SK-N-MC (cell line): ENCODE data around the gene CLECL1.

ENCODE experiments used
- DNase-seq: peaks from one replicate; pipeline ENCODE4 v3.0.0-alpha.2; 2011; ENCODE audit warnings: low read depth, low spot score
- H3K27ac ChIP-seq: fragments of 200-600 bp; sonication (generic); 2 replicates; pipeline ENCODE4 v1.5.1; 2016; ENCODE audit warnings: mixed run types
- H3K36me3 ChIP-seq: fragments of 200-600 bp; sonication (generic); 2 replicates; pipeline ENCODE4 v1.6.1; 2017; ENCODE audit warnings: antibody characterized with exemption, low read length, mixed read lengths; ENCODE audit not compliant: insufficient read depth
- H3K4me3 ChIP-seq: fragments of 200-600 bp; sonication (generic); 2 replicates; pipeline ENCODE4 v1.5.1; 2016
- H3K9ac ChIP-seq: fragments of 200-600 bp; sonication (generic); 2 replicates; pipeline ENCODE4 v1.8.0; 2017; ENCODE audit warnings: mixed run types, mixed read lengths; ENCODE audit not compliant: insufficient read length
- H3K9me3 ChIP-seq: fragments of 200-600 bp; sonication (generic); 2 replicates; pipeline ENCODE4 v1.6.1; 2017; ENCODE audit warnings: low read depth, mild to moderate bottlenecking, antibody characterized with exemption, low read length, moderate library complexity, mixed read lengths
- EZH2 ChIP-seq: fragments of 200-600 bp; sonication (generic); IDR thresholded peaks from one replicate; pipeline ENCODE4 v1.6.1; 2017; ENCODE audit warnings: antibody characterized with exemption
- FOXP2 ChIP-seq: optimal IDR thresholded peaks from 2 replicates; pipeline ENCODE3; 2011; ENCODE audit warnings: mild to moderate bottlenecking, moderate library complexity; ENCODE audit not compliant: insufficient read depth; ENCODE audit errors: extremely low read length, control extremely low read depth
- POLR2AphosphoS5 ChIP-seq: IDR thresholded peaks from 2 replicates; pipeline ENCODE4 v1.6.1; 2012; ENCODE audit warnings: mild to moderate bottlenecking, low read depth, low read length, borderline replicate concordance

Gene CLECL1

GRCh38 chr12:9760699-9761418 is 28.0 kb upstream of the CLECL1 start, which contains the start of gene CD69:
TSS of gene CD69 (minus strand) at chr12:9760901. CDS start at chr12:9760820, 81 bp downstream.
- no peak for TF ChIP-seq FOXP2
- TF ChIP-seq EZH2, result no peak
- TF ChIP-seq POLR2AphosphoS5, result no peak
- no peak within 1 kb of the TSS for H3K4me3 ChIP-seq
- H3K9me3 ChIP-seq, result no peaks in the 10 kb centered on the region
- no peak for DNase-seq
- no peak within 1 kb of the TSS for H3K9ac ChIP-seq
- no peaks in the 10 kb centered on the region for H3K36me3 ChIP-seq
- no peak within 1 kb of the TSS for H3K27ac ChIP-seq

GRCh38 chr12:9760120-9760519 is 27.2 kb upstream of the CLECL1 start:
- TF ChIP-seq EZH2 (no peak), POLR2AphosphoS5 (no peak), FOXP2 (no peak)
- no peaks in the 10 kb centered on the region for H3K9me3 ChIP-seq
- no peak for DNase-seq
- H3K4me3 ChIP-seq, result no peak overlapping the region
- no peaks in the 10 kb centered on the region for H3K36me3 ChIP-seq
- H3K27ac ChIP-seq, result no peak overlapping the region
- no peak overlapping the region for H3K9ac ChIP-seq

- DNase-seq, result no peak
- Histone ChIP-seq H3K4me3 (no peak overlapping the region), H3K27ac (no peak overlapping the region), H3K9ac (no peak overlapping the region), H3K9me3 (no peaks in the 10 kb centered on the region), H3K36me3 (no peaks in the 10 kb centered on the region)
- no peak for TF ChIP-seq POLR2AphosphoS5
- TF ChIP-seq EZH2, result no peak
- TF ChIP-seq FOXP2, result no peak
Measured at GRCh38 chr12:9759694-9760093, 26.8 kb upstream of the CLECL1 start.

GRCh38 chr12:9758119-9758518 is 25.2 kb upstream of the CLECL1 start:
- no peaks in the 10 kb centered on the region for H3K9me3 ChIP-seq
- H3K27ac ChIP-seq, result no peak overlapping the region
- no peak overlapping the region for H3K9ac ChIP-seq
- H3K4me3 ChIP-seq, result no peak overlapping the region
- no peak for DNase-seq
- TF ChIP-seq EZH2, result no peak
- TF ChIP-seq POLR2AphosphoS5, result no peak
- no peak for TF ChIP-seq FOXP2
- H3K36me3 ChIP-seq, result no peaks in the 10 kb centered on the region

GRCh38 chr12:9757433-9758025 is 24.6 kb upstream of the CLECL1 start:
- TF ChIP-seq EZH2 (no peak), POLR2AphosphoS5 (no peak), FOXP2 (no peak)
- H3K27ac ChIP-seq, result no peak overlapping the region
- no peaks in the 10 kb centered on the region for H3K9me3 ChIP-seq
- H3K9ac ChIP-seq, result no peak overlapping the region
- H3K4me3 ChIP-seq, result no peak overlapping the region
- no peaks in the 10 kb centered on the region for H3K36me3 ChIP-seq
- DNase-seq, result no peak

GRCh38 chr12:9756706-9757105 is 23.8 kb upstream of the CLECL1 start:
- H3K27ac ChIP-seq, result no peak overlapping the region
- no peak overlapping the region for H3K9ac ChIP-seq
- no peaks in the 10 kb centered on the region for H3K9me3 ChIP-seq
- H3K4me3 ChIP-seq, result no peak overlapping the region
- TF ChIP-seq FOXP2, result no peak
- TF ChIP-seq POLR2AphosphoS5, result no peak
- TF ChIP-seq EZH2, result no peak
- DNase-seq, result no peak
- no peaks in the 10 kb centered on the region for H3K36me3 ChIP-seq

- TF ChIP-seq FOXP2 (no peak), EZH2 (no peak), POLR2AphosphoS5 (no peak)
- Histone ChIP-seq H3K9ac (no peak overlapping the region), H3K36me3 (no peaks in the 10 kb centered on the region), H3K27ac (no peak overlapping the region), H3K9me3 (no peaks in the 10 kb centered on the region), H3K4me3 (no peak overlapping the region)
- DNase-seq, result no peak
Measured at GRCh38 chr12:9756170-9756569, 23.3 kb upstream of the CLECL1 start.

GRCh38 chr12:9755567-9755966 is 22.7 kb upstream of the CLECL1 start:
- no peak overlapping the region for H3K27ac ChIP-seq
- H3K9me3 ChIP-seq, result no peaks in the 10 kb centered on the region
- DNase-seq, result no peak
- no peaks in the 10 kb centered on the region for H3K36me3 ChIP-seq
- TF ChIP-seq EZH2, result no peak
- no peak for TF ChIP-seq POLR2AphosphoS5
- TF ChIP-seq FOXP2, result no peak
- no peak overlapping the region for H3K4me3 ChIP-seq
- H3K9ac ChIP-seq, result no peak overlapping the region

- TF ChIP-seq EZH2 (no peak), POLR2AphosphoS5 (no peak), FOXP2 (no peak)
- DNase-seq, result no peak
Measured at GRCh38 chr12:9755035-9755434, 22.1 kb upstream of the CLECL1 start.

More at GRCh38 chr12:9755035-9755434, 22.1 kb upstream of the CLECL1 start:
- H3K9ac ChIP-seq, result no peak overlapping the region
- no peaks in the 10 kb centered on the region for H3K9me3 ChIP-seq
- no peak overlapping the region for H3K4me3 ChIP-seq
- no peak overlapping the region for H3K27ac ChIP-seq
- no peaks in the 10 kb centered on the region for H3K36me3 ChIP-seq
